ENCODE data around the gene PDLIM7.

The PDLIM7 gene

GRCh38 chr5:177455036-177455660, 42.3 kb downstream of the PDLIM7 start:
- no peak for FAIRE-seq

GRCh38 chr5:177454397-177455035, 42.9 kb downstream of the PDLIM7 start:
- no peak for FAIRE-seq

- no peak for FAIRE-seq
Observed at GRCh38 chr5:177453852-177454396, 43.5 kb downstream of the PDLIM7 start.

GRCh38 chr5:177452688-177453638, 44.4 kb downstream of the PDLIM7 start:
- FAIRE-seq = no peak

GRCh38 chr5:177450667-177451424, 46.6 kb downstream of the PDLIM7 start:
- no peak for FAIRE-seq

GRCh38 chr5:177449140-177450061, 48.0 kb downstream of the PDLIM7 start:
- FAIRE-seq = no peak

- no peak for FAIRE-seq
Observed at GRCh38 chr5:177448244-177448950, 49.0 kb downstream of the PDLIM7 start.

- no peak for FAIRE-seq
Observed at GRCh38 chr5:177447611-177448243, 49.7 kb downstream of the PDLIM7 start.

GRCh38 chr5:177447066-177447610, 50.3 kb downstream of the PDLIM7 start:
- FAIRE-seq = no peak

- FAIRE-seq = no peak
Observed at GRCh38 chr5:177446200-177447065, 51.0 kb downstream of the PDLIM7 start, which contains the start of gene PRR7. Gene PRR7, plus strand, starts transcription at chr5:177446814. Its CDS starts 8,254 bp downstream, at chr5:177455068.

GRCh38 chr5:177445917-177446199, 51.5 kb downstream of the PDLIM7 start:
- FAIRE-seq = no peak

GRCh38 chr5:177445052-177445916, 52.1 kb downstream of the PDLIM7 start:
- no peak for FAIRE-seq

- no peak for FAIRE-seq
Observed at GRCh38 chr5:177444106-177445051, 53.0 kb downstream of the PDLIM7 start.

GRCh38 chr5:177443144-177443983, 54.0 kb downstream of the PDLIM7 start:
- FAIRE-seq = no peak

GRCh38 chr5:177442066-177442826, 55.2 kb downstream of the PDLIM7 start:
- no peak for FAIRE-seq
